GM12801 (cell line): ENCODE measurements around the gene ERFE.

ENCODE experiments used
- CTCF ChIP-seq: IDR thresholded peaks from one replicate; pipeline ENCODE4 v1.5.1; 2011; ENCODE audit warnings: control low read depth; ENCODE audit not compliant: insufficient read length; ENCODE audit errors: extremely low read depth

Gene ERFE

GRCh38 chr2:238124488-238125126 lies 34.2 kb upstream of the ERFE start:
- TF ChIP-seq CTCF: no peak

GRCh38 chr2:238125127-238125885 lies 33.5 kb upstream of the ERFE start:
- no peak for TF ChIP-seq CTCF

- no peak for TF ChIP-seq CTCF
Observed at GRCh38 chr2:238126338-238126737, 32.4 kb upstream of the ERFE start.

- no peak for TF ChIP-seq CTCF
Observed at GRCh38 chr2:238126775-238127164, 32.0 kb upstream of the ERFE start.

GRCh38 chr2:238127165-238128060 lies 31.4 kb upstream of the ERFE start:
- no peak for TF ChIP-seq CTCF

GRCh38 chr2:238128061-238128440 lies 30.7 kb upstream of the ERFE start:
- TF ChIP-seq CTCF: no peak

- no peak for TF ChIP-seq CTCF
Observed at GRCh38 chr2:238128534-238129001, 30.2 kb upstream of the ERFE start.
